Aorta (tissue), 5 donors: ENCODE data around the gene PDCD4. TPM values are rescaled to one million over a fixed set of nuclear protein-coding genes. Genes with fewer than 3 reads are reported as not detected.
A peak's percentile ranks its signal among the peaks of the same experiment; 100 is the strongest.

Source experiments
- ATAC-seq: fragments of 200-7000 bp; cut with Tn5 transposase; one replicate; pipeline ENCODE4 v1.9.1; 2022; ENCODE audit warnings: moderate library complexity; ENCODE audit not compliant: low FRiP score
- DNase-seq, 2 donors: peaks; one replicate each; pipeline ENCODE4 v3.0.0-alpha.2; 2020
- H3K27ac ChIP-seq, 2 donors: one replicate each; pipeline ENCODE4 v1.5.1; 2013; ENCODE audit warnings: low read length in 2 of 2, mild to moderate bottlenecking in 2 of 2, moderate library complexity in 2 of 2, control low read depth in 1 of 2, inconsistent platforms in 1 of 2, low read depth in 1 of 2
- H3K27me3 ChIP-seq, 2 donors: one replicate each; pipeline ENCODE4 v1.6.1; 2013; ENCODE audit warnings: control low read depth in 1 of 2, low read length in 1 of 2, mild to moderate bottlenecking in 1 of 2, moderate library complexity in 1 of 2; ENCODE audit not compliant: insufficient read depth in 2 of 2, control insufficient read depth in 1 of 2
- H3K36me3 ChIP-seq, 2 donors: one replicate each; pipeline ENCODE4 v1.6.1; 2013; ENCODE audit warnings: control low read depth in 1 of 2, low read length in 1 of 2, mild to moderate bottlenecking in 1 of 2; ENCODE audit not compliant: insufficient read depth in 2 of 2, control insufficient read depth in 1 of 2
- H3K4me1 ChIP-seq, 2 donors: one replicate each; pipeline ENCODE4 v1.6.1; 2013; ENCODE audit warnings: low read length in 2 of 2, control low read depth in 1 of 2, mild to moderate bottlenecking in 1 of 2, moderate library complexity in 1 of 2; ENCODE audit not compliant: insufficient read depth in 2 of 2, control insufficient read depth in 1 of 2
- H3K4me3 ChIP-seq, 2 donors: one replicate each; pipeline ENCODE4 v1.5.1; 2013; ENCODE audit warnings: low read length in 2 of 2, control low read depth in 1 of 2, mild to moderate bottlenecking in 1 of 2
- H3K9me3 ChIP-seq: one replicate; pipeline ENCODE4 v1.6.1; 2013; ENCODE audit warnings: mild to moderate bottlenecking, low read length; ENCODE audit not compliant: control insufficient read depth
- WGBS, 2 donors: extraction: QIAGEN DNeasy Blood & Tissue Kit; methylation state at CpG; one replicate each; pipeline ENCODE4 v1.1.7; 2013; 5-methylcytosine and 5-hydroxymethylcytosine counted together
- intact Hi-C, 2 donors: fragments of 100-400 bp; cut with DNase I; formaldehyde crosslinking; loops; one replicate each; pipeline versions ENCODE4 v1.14.2 to v1.15.0; 2022
- polyA plus RNA-seq, 2 donors: library from polyadenylated mRNA; stranded (reverse); fragments of 200-250 nt; gene quantifications; one replicate each; pipeline ENCODE4 v1.2.3, GENCODE V29; 2013
- total RNA-seq, 2 donors: library from RNA; stranded (reverse); fragmentation: NEBNext Ultra II Directional; extraction: Animal tissue kit (Norgen Biotek cat#: 25700); gene quantifications; one replicate each; pipeline ENCODE4 v1.2.1, GENCODE V29; 2021
- donor health status: healthy with polysubstance abuse.
- donor health status: Bipolar disorder and iron deficiency.
- donor health status: DM: no; HTN: no; CAD: no.
- donor health status: DM: no; HTN: no; CAD: no.
- donor health status: DM: yes; HTN: yes; CAD: no.

Gene PDCD4
- total and polyA plus RNA-seq, 4 donors, result 46.6 to 124 (median 78.6) TPM

- peaks cover 0 to 8% of the 10 kb centered on the region in 2 donors for H3K36me3 ChIP-seq
Measured at GRCh38 chr10:110897184-110897583, 25.5 kb downstream of the PDCD4 start.

GRCh38 chr10:110898391-110898790, 26.7 kb downstream of the PDCD4 start:
- Histone ChIP-seq H3K9me3 (no peaks in the 10 kb centered on the region), H3K27me3 (no peaks in the 10 kb centered on the region), H3K4me3 (no peak overlapping the region), H3K36me3 (peaks cover 0 to 8% of the 10 kb centered on the region in 2 donors), H3K4me1 (peaks cover 0 to 4% of the 10 kb centered on the region in 2 donors), H3K27ac (no peak overlapping the region)
- ATAC-seq (no peak), DNase-seq (no peak)
- intact Hi-C loops, result loop anchor here (10.0 kb wide), 2 partner anchors 284 to 294 kb away; no protein-coding TSS in a partner anchor

More at GRCh38 chr10:110897184-110897583, 25.5 kb downstream of the PDCD4 start:
- ATAC-seq, result no peak
- H3K4me1 ChIP-seq, result peaks cover 0 to 2% of the 10 kb centered on the region in 2 donors
- intact Hi-C loops, result loop anchor here (10.0 kb wide), 2 partner anchors 282 to 292 kb away; no protein-coding TSS in a partner anchor
- peak overlapping the region in 1 of 2 donors; percentile 44 for H3K27ac ChIP-seq
- no peak overlapping the region for H3K4me3 ChIP-seq
- no peaks in the 10 kb centered on the region for H3K9me3 ChIP-seq
- no peaks in the 10 kb centered on the region for H3K27me3 ChIP-seq
- WGBS, 2 donors, result 47 to 60% methylated on average over 1 of the region's 1 CpG
- DNase-seq, result no peak

- Histone ChIP-seq H3K4me1 (peaks cover 0 to 4% of the 10 kb centered on the region in 2 donors), H3K36me3 (peaks cover 0 to 5% of the 10 kb centered on the region in 2 donors), H3K27ac (no peak overlapping the region), H3K27me3 (no peaks in the 10 kb centered on the region), H3K4me3 (no peak overlapping the region), H3K9me3 (no peaks in the 10 kb centered on the region)
- 88 to 89% methylated on average over 2 of the region's 2 CpGs for WGBS, 2 donors
- DNase-seq (no peak), ATAC-seq (no peak)
- intact Hi-C loops, result no loop called here
Measured at GRCh38 chr10:110900983-110901382, 29.3 kb downstream of the PDCD4 start.

GRCh38 chr10:110901954-110902819, 30.5 kb downstream of the PDCD4 start:
- Histone ChIP-seq H3K27ac (no peak overlapping the region), H3K36me3 (peaks cover 0 to 5% of the 10 kb centered on the region in 2 donors), H3K9me3 (no peaks in the 10 kb centered on the region), H3K4me3 (no peak overlapping the region), H3K27me3 (no peaks in the 10 kb centered on the region), H3K4me1 (peaks cover 0 to 4% of the 10 kb centered on the region in 2 donors)
- intact Hi-C loops, result no loop called here
- WGBS, 2 donors, result 78 to 79% methylated on average over 7 of the region's 7 CpGs
- ATAC-seq, result no peak
- DNase-seq, result no peak

GRCh38 chr10:110903280-110904278, 31.9 kb downstream of the PDCD4 start:
- DNase-seq, result no peak
- intact Hi-C loops, result no loop called here
- no peak for ATAC-seq
- WGBS, 2 donors, result 75 to 76% methylated on average over 3 of the region's 3 CpGs
- Histone ChIP-seq H3K27me3 (no peaks in the 10 kb centered on the region), H3K27ac (no peak overlapping the region), H3K9me3 (no peaks in the 10 kb centered on the region), H3K4me3 (no peak overlapping the region), H3K4me1 (peaks cover 0 to 4% of the 10 kb centered on the region in 2 donors), H3K36me3 (peaks cover 0 to 5% of the 10 kb centered on the region in 2 donors)

- Histone ChIP-seq H3K4me3 (no peak overlapping the region), H3K9me3 (no peaks in the 10 kb centered on the region), H3K27ac (no peak overlapping the region), H3K36me3 (no peaks in the 10 kb centered on the region), H3K4me1 (no peaks in the 10 kb centered on the region), H3K27me3 (no peaks in the 10 kb centered on the region)
- no peak for ATAC-seq
- WGBS, 2 donors, result 80 to 82% methylated on average over 4 of the region's 4 CpGs
- intact Hi-C loops, result no loop called here
- DNase-seq, result no peak
Measured at GRCh38 chr10:110910138-110910537, 38.4 kb downstream of the PDCD4 start.

GRCh38 chr10:110912374-110912773, 40.6 kb downstream of the PDCD4 start:
- no peak for ATAC-seq
- Histone ChIP-seq H3K4me1 (peaks cover 0 to 3% of the 10 kb centered on the region in 2 donors), H3K36me3 (no peaks in the 10 kb centered on the region), H3K27me3 (no peaks in the 10 kb centered on the region), H3K27ac (no peak overlapping the region), H3K4me3 (no peak overlapping the region), H3K9me3 (no peaks in the 10 kb centered on the region)
- intact Hi-C loops, result no loop called here
- 20 to 26% methylated on average over 3 of the region's 3 CpGs for WGBS, 2 donors
- no peak for DNase-seq

GRCh38 chr10:110914431-110914830, 42.7 kb downstream of the PDCD4 start:
- H3K36me3 ChIP-seq, result no peaks in the 10 kb centered on the region
- H3K4me1 ChIP-seq, result peaks cover 0 to 3% of the 10 kb centered on the region in 2 donors
- DNase-seq (no peak), ATAC-seq (no peak)
- H3K4me3 ChIP-seq, result no peak overlapping the region
- H3K27ac ChIP-seq, result no peak overlapping the region
- 79 to 89% methylated on average over 2 of the region's 2 CpGs for WGBS, 2 donors
- intact Hi-C loops, result no loop called here
- no peaks in the 10 kb centered on the region for H3K27me3 ChIP-seq
- no peaks in the 10 kb centered on the region for H3K9me3 ChIP-seq
